ENCODE results near the gene KRTAP10-3.

KRTAP10-3 gene

GRCh38 chr21:44527156-44527982, 31.2 kb downstream of the KRTAP10-3 start:
- DNase-seq (ENCODE audit: extremely low spot score), result no peak
- POLR2A ChIA-PET, result no interaction called here
- CTCF ChIA-PET, result no interaction called here
- TF ChIP-seq CTCF (IDR thresholded peaks at IDR 0.05; ENCODE audit: control extremely low read depth, extremely low read depth, low read depth, missing control alignments), result no peak

GRCh38 chr21:44526096-44526997, 32.2 kb downstream of the KRTAP10-3 start:
- DNase-seq (ENCODE audit: extremely low spot score), result no peak
- TF ChIP-seq CTCF (IDR thresholded peaks at IDR 0.05; ENCODE audit: control extremely low read depth, extremely low read depth, low read depth, missing control alignments), result no peak
- ChIA-PET POLR2A (no interaction called here), CTCF (no interaction called here)

- ChIA-PET POLR2A (no interaction called here), CTCF (no interaction called here)
- TF ChIP-seq CTCF (IDR thresholded peaks at IDR 0.05; ENCODE audit: control extremely low read depth, extremely low read depth, low read depth, missing control alignments), result no peak
- no peak for DNase-seq (ENCODE audit: extremely low spot score)
Measured at GRCh38 chr21:44525391-44526095, 33.1 kb downstream of the KRTAP10-3 start.

- no peak for TF ChIP-seq CTCF (IDR thresholded peaks at IDR 0.05; ENCODE audit: control extremely low read depth, extremely low read depth, low read depth, missing control alignments)
- POLR2A ChIA-PET, result no interaction called here
- no peak for DNase-seq (ENCODE audit: extremely low spot score)
- CTCF ChIA-PET, result no interaction called here
Measured at GRCh38 chr21:44524414-44525371, 33.9 kb downstream of the KRTAP10-3 start.

- POLR2A ChIA-PET, result no interaction called here
- DNase-seq (ENCODE audit: extremely low spot score), result no peak
- TF ChIP-seq CTCF (IDR thresholded peaks at IDR 0.05; ENCODE audit: control extremely low read depth, extremely low read depth, low read depth, missing control alignments), result no peak
- CTCF ChIA-PET, result no interaction called here
Measured at GRCh38 chr21:44523567-44524413, 34.8 kb downstream of the KRTAP10-3 start.

Data from GM10248 (cell line).